T1000 (cell line): ENCODE data around the gene GRK3.

Experiments used
- DNase-seq: peaks from one replicate; lab custom pipeline; 2025; ENCODE audit warnings: mixed read lengths; lab: John Stamatoyannopoulos, UW

The GRK3 gene

DNA sequence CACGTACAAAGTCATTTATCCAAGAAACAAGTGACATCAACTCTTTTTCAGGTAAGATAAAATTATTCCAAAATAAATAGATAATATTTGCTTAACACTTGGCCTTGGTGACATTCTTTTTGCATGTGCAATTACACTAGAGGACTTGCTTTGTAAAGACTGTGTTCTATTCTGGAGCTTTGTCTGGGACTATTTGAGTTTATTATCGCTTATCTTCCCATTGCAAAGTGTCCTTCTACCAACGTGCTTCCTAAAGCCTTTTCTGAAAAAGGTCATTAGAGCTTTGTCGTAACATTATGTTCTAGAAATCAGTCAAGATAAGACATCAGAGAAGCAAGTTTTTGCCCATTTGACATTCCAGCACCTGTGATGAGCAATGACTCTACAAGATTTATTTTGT is 99.2 kb downstream of the GRK3 start:
- no peak for DNase-seq

DNA sequence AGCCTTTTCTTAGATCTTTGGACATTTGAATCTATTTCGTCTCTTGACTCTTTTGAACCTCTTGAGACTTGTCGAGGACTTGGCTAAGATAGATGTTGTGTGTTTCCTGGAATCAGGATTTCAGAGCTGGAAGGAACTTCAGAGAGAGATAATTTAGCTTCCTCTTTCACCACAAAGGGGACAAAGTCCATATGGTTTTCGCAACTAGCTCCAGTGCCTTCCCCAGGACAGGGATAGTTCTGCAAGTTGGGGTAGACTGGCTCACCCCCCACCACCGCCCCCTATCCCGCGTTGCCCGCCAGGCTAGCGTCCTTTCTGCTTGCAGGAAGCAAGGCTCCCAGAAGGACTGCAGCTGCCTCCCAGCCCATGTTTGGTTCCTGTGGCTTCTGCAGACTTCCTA is 101.8 kb downstream of the GRK3 start:
- no peak for DNase-seq

DNA sequence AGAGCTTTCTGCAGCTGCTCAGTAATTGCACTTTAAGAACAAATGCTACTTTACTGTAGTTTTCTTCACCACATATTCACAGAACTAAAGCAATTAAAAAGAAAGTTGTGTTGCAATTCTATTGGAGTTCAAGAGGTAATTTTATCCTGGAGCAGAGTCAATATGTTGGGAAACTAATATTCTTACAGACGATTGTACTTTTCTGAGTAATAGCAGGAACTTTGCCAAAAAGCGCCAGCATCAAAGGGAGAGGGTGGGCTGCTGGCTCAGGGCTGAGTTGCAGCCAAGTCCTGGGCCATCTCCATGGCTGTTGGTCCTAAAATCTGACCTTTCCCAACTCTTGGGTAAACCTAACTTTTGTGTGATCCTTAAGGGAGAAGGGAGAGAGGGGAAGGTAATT is 104.0 kb downstream of the GRK3 start:
- DNase-seq = no peak

DNA sequence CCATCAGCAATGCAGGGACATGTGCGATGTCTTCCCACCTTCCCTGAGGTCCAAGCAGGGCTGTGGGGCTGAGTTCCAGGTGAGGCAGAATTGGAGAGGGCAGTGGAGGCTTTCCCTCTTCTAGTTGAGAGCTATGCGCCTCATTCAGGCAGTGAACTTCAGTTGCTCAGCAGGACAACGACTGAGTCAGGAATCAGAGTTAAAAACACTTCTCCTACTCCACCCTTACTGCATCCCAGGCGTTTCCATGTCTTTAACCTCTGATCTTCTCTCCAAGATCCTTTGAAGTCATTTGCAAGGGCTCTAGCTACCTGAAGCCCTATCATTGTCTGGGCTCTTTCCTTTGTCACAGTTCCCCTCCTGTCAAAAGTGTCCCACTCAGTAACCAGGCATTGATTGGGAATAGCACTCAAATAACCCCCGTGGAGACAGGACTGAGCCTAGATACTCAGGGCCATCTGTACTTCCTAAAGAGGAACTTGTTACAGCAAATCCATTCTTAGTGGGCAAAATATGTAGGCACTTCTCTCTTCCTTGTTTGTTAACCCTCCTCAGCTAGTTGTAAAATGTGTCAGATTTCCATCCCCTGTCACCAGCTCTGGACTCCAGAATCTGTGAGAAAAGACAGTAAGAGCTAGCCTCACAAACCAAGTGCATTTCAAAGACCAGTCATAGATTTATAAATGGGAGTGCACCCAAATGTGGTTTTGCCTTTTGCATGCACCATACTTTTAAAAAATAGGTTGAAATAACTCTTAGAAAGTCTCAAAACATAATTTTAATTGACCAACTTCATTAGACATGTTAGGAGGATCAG is 105.0 kb downstream of the GRK3 start:
- no peak for DNase-seq

DNA sequence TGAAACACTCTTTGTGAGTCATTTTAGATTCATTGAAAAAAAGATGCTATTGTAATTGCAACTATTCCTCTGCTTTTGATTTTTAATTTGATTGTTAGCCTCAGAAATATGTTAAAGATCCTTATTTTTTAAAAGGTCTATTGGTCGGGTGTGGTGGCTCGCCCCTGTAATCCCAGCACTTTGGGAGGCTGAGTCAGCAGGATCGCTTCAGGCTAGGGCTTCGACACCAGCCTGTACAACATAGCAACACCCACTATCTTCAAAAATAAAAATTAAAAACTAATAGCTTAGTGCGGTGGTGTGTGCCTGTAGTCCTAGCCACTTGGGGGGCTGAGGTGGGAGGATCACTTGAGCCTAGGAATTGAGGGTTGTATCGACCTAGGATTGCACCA is 105.6 kb downstream of the GRK3 start:
- no peak for DNase-seq

DNA sequence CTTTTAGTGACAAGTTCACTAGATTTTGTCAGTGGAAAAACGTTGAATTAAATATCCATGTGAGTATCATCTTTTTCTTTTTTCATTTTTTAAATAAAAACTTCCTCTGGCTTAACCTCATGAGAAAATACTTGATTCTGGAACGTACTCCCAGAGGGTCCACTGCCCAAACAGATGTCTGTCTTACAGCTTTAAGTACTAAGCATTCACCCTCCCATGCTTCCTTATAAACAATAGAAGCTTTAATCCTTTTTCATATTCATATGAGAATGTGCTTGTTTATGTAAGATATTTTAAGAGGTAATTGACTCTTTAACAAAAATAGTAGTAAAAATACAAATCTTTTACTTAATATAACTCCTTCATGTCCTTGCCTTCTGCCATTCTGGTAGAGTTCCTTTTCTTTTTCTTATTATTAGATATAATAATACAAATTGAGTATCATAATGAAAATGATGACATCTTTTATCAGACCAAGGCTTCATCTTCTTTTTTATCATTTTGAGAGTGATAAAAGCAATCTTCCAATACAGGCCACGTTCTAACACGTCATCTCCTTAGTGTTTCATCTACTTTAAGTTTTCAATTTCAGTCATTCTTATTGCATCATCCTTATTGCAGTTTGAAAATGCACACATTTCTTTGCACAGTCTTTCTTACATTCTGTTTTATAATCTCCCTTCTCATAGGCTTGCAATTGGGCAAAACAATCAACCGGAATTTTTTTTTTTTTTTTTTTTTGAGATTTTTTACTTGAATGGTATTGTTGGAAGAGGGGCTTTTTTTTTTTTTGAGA is 108.0 kb downstream of the GRK3 start:
- DNase-seq = no peak

DNA sequence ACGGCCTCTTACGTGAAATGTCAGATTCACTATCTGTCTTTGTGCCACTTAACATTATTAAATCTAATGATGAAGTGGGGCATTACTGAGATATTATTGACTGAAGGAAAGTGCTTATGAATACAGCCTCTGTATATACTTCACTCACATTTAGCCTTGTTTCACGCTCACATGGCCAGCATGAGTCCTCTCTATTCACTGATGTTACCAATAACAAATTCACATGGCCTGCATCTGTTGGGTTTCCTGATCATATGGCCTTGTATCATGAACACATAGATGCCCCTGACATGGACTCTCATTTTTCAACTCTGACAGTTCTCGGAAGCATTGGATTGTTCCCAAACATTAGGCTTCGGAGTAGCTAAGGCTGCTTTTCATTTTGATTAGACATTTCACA is 109.2 kb downstream of the GRK3 start:
- DNase-seq = no peak

DNA sequence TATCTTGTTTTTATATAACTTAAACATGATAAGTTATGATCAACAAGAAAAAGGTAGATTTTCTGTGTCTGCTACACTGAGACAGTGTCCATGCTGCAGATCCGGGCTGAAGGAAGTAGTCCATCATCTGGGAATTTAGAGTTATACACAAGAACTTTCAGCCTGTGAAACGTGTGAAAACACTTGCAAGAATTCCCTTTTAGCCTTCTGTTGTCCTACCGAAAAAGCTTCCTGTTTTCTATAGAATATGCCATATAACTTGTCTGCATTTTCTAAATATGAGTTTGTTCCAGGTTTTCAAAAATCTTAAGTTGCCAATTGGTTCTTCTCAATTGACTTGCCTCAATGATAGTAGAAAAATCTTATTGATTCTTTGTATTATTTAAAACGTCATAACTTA is 113.2 kb downstream of the GRK3 start:
- no peak for DNase-seq

DNA sequence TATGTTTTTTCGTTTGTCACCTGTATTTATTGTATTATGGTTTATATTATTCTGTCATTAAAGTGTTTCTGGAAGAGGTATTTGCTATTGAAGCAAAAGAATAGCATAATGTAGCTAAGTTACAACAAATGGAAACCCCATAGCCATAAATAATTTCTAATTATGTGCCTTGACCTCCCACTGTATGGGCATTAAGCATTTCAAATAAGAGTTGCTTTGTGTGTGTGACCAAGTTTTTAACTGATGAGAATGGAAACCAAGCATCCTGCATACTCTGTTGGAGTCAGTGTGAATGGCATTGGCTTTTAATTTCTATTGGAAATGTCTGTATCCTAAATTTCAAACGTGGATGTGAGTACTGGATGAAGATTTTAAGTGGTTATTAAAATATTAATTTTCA is 115.6 kb downstream of the GRK3 start:
- no peak for DNase-seq

DNA sequence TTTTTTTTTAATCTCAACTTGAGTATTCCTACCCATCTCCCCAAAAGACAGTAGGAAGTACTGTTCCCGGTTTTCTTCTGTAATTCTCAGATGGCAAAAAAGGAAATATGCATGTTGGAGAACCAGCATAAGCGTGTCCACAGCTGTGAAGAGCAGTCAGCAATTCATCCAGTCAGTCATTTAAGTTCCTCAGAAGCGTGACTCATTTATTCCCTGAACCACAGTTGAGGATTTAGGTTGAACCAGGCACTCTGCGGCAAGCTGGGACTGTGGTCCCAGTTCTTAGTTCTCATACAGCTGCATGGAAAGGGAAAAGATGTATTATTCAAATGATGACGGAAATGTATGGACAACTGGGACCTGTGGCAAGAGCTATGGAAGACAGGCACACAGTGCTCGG is 116.5 kb downstream of the GRK3 start:
- no peak for DNase-seq

DNA sequence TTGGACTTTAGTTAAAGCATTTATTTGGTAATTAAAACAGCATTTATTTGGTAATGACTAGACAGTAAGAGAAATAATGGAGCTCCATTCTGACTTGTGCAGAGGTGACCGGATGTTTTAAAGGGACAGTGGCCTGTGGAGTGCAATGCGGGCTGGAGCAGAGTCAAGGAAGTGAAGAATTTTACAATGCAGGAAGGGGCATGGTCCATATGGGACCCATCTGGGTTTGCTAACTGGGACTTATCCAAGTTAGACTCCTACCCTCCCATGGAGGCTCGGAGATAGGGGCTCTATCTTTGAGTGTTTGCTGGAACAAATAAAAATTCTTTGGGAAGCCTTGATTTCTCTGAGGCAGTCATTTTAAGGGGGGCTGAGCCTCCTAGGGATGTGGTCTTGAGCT is 117.6 kb downstream of the GRK3 start:
- no peak for DNase-seq

DNA sequence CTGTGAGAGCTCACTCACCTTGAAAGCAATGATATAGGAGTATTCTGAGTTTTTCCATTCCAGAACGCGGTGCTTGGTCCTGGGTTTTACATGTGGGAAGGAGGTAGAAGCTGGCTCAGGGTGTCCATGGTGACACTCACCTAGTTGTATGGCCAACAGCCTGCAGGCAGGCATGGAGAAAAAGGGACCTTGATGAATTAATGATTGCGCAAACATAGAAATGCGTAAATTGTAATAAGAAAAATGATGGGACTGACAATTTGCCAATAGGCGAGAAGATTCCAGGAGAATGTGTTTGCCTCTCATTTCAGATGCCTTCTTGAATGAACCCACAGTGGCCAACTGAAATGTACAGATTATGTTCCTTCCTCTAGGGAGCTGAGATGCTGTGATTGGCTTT is 124.2 kb downstream of the GRK3 start:
- DNase-seq = no peak

DNA sequence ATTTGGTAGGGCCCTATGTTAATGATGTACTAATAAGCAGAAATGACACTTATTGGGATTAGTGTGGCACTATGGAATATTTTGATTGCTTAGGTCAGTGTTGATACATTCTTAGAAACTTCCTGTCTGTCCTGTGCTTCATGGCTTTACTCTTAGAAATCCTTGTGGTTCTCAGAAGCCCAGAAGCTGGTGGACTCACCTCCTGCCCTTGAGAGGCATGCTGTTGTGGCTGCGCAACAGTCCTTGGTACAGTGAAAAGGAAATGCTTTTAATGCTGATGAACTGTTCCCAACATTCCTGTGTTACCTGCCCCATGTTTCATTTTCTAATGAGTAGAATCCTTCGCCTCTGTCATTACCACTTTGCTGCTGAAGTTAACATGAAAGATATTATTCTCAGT is 125.2 kb downstream of the GRK3 start:
- no peak for DNase-seq

DNA sequence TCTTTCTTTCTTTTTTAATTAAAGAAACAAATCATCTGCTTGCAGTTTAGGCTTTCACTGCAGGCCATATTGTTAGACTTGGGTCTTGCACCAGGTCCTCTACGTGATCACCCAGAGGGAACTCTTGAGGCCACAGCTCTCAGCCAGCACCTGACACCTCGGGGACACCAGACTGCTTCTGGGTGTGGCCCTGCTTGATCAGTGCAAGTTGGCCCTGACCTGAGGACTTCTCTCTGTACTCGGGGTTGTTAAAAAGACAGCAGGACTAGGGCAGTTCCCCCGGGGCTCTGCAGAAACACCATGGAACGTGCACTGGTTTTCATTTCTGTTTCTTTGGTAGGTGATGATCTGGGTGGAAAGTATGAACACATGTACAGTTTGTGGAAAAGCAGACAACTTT is 126.3 kb downstream of the GRK3 start:
- no peak for DNase-seq

DNA sequence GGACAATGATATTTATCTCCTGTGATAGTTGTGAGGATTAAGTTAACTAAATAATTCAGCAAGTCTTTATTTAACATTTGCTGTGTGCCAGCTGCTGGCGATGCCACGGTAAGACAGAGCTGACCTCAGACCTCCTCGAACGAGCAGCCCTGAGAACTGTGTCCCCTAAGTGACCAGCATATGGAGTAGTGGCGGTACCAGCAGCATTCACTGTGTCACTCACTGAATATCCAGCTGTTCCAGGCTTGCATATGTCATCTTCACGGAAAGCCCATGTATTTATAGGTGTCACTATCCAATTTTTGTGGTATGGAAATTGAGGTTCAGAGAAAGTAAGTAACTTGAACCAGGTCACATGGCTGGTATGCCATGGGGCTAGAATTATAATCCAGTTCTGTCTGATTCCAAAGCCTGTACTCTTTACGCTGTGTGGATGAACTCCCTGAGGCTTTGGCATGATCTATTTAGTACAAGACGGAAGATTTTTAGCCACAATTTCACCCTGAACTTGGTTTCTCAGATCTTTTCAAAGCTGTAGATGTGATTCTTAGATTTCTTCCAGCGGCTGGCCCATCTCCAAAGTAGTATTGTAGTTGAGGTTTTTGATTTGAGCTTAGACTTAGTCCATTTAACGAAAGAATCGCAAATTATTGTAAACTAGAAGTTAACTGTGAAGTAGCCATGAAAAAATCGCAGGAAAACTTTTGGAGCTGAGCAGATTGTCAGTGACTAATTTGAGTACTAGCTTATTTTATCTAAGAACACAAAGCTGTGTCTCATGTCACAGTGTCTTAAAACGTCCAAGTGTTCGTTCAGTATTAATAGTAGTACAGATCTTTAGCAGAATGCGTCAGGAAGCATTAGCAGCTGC is 128.2 kb downstream of the GRK3 start:
- no peak for DNase-seq

DNA sequence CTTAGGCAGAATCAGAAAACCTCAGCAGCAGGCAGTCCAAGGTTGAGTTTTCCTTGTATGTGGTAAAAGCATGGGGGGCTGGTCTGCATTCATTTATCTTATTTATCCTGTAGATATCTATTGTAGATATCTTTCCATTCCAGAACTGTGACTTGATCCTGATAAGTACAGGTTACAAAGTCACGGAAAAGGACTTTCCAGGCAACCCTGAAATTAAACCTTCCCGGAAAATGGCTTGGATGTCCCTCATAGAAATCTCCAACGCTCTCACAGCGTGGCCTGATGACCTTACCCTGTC is 128.7 kb downstream of the GRK3 start:
- DNase-seq = no peak

DNA sequence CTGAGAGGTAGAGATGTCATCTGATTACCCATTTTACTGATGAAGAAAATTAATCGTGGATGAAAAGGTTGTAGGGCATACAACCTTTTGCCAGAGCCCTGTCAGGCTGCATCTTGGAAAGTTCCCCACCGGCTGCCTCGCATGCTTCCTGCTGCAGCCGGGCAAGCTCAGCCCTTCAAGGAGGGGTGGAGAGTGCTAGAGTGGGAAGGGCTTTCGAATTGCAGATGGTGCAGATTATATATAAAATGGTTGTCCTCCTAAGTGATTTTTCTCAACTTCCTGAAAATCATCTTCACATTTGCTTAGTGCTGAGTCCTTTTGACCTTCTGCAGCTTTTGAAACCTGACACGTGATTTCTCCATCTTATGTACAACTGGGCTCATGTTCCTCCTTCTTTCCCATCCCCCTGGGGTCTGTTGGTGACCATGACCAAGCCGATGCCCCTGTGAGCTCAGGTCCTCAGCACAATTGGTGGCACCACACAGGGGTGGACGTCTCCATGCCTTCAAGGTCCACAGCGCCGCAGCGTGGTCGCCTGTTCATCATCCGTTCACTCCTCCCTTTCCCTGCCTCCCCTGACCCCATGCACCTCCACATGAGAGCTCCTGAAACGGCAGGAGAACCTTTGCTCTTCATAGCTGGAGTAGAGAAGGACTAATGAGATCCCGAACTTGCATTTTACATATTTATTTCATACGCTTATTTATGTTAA is 129.9 kb downstream of the GRK3 start:
- DNase-seq = no peak

DNA sequence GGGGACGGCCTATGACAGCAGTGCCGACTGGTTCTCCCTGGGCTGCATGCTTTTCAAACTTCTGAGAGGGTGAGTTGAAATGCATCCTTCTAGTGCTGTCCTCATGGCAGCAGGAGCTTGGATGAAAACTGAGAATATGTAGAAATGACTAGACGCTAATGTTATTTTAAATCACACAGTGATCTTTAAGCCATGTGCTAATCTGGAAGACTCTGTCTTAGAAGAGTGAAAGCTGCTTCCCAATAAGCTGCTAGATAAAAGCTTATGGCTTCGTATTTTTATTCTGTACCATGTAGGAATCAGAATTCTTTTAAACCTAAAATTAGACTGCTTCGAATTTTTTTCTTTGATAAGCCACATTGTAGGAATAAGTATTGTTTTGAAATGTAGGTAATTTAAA is 130.7 kb downstream of the GRK3 start:
- no peak for DNase-seq

DNA sequence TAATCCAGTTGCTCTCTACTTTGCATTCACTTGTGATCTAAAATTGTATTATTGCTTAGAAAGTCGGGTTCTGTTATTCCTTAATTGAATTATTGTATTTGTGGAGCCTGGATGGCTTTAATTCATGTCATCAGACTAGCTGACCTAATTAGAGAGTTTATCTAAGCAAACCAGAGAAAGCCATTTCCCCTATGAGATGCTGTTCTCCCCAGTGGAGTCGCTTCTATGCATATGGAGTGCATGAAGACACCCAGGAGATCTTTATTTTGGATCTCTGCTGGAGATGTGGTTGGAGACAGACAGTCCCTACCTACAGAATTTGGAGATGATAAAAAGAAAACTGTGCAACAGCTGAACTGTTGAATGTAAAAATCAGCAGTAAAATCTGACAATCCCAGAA is 132.3 kb downstream of the GRK3 start:
- DNase-seq = no peak

DNA sequence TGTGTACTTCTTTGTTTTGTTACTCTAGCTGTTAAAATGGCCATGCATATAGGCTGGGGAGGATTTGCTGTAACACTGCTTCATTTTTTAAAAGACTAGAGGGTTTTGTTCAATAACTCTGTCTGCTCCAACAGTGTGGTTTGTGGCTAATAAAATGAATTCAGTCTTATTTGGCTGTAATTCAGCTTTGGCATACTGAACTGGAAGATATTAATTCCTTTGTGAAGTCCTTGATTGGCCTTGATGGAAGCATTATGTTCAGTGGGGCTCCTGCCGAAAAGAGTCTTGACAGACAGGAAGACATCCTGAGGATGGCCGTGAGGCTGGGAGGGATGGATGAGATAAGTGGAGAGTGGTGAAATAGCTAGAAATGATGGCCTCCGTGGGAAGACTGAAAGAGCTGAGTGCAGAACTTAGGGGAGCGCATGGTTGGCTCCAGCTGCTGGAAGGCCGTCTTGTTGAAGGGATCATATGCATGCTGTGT is 132.7 kb downstream of the GRK3 start:
- DNase-seq = no peak

DNA sequence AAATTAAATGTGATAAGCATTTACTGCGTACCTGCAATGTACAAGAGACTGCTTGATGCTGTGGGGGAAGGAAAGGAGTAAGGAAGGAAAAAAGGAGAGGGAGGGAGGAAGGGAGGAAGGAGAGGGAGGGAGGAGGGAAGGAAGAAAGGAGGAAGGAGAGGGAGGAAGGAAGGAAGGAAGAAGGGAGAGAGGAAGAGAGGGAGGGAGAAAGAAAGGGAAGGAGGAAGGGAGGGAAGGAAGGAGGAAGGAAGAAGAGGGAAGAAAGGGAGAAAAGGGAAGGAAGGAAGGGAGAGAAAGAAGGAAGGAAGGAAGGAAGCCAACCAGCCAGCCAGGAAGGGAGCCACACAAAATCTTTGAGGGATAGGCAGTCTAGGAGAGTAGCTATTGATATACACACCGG is 133.5 kb downstream of the GRK3 start:
- DNase-seq = no peak

DNA sequence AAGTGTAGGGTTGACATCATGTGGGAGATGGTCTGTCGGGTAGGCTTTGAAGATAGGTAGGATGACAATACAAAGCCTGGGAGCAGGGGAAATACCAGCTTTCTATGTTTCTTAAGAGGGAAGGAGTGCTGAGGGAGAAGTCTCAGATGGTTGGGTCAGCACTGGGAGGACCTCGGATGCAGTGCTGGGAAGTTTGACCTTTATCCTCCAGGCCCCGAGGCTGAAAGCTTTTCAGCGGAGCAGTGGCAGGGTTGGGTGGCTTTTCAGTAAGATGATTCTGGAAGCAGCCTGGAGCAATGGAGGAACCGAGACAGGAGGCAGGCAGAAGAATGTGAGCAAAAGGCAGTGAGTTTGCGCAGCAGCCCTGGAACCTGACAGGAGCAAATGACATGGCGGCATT is 134.0 kb downstream of the GRK3 start:
- DNase-seq = no peak
